Measurements from ENCODE around the gene CS.

- TF ChIP-seq CTCF (IDR thresholded peaks at IDR 0.05) (no peak), POLR2A (IDR thresholded peaks at IDR 0.05) (no peak)
These were observed 3.8 kb downstream of the CS start for GRCh38 chr12:56296295-56296694.

Measured in adrenal gland (tissue), 5 donors.